Brain microvascular endothelial cell (primary cell): ENCODE results near the gene P2RX2.

Source experiments
- DNase-seq: peaks from one replicate; pipeline ENCODE4 v3.0.0-alpha.2; 2020
- H3K27ac ChIP-seq: fragments of 250-450 bp; sonication (Bioruptor Pico); 2 replicates; pipeline ENCODE4 v1.5.1; 2020; ENCODE audit warnings: mild to moderate bottlenecking, moderate library complexity
- H3K27me3 ChIP-seq: fragments of 250-450 bp; sonication (Bioruptor Pico); replicated peaks from 2 replicates; pipeline ENCODE4 v1.5.1; 2020; ENCODE audit warnings: mild to moderate bottlenecking
- H3K36me3 ChIP-seq: fragments of 250-450 bp; sonication (Bioruptor Pico); replicated peaks from 2 replicates; pipeline ENCODE4 v1.5.1; 2020; ENCODE audit warnings: mild to moderate bottlenecking
- H3K4me3 ChIP-seq: 2 replicates; pipeline ENCODE4 v1.5.1; 2011; ENCODE audit warnings: low read depth, mild to moderate bottlenecking, control low read depth, low read length, moderate library complexity
- in situ Hi-C: cut with HindIII; loops from 2 replicates; pipeline ENCODE4 v1.10.0; 2017; ENCODE audit warnings: low sequenced_read_pairs, low pct_ligation_motif_present
- TF ChIP-seq, protein P1 (sequence below): IDR thresholded peaks from 2 replicates; pipeline ENCODE4 v1.5.1; 2011; ENCODE audit warnings: low read depth, mild to moderate bottlenecking, moderate library complexity, low read length, control low read depth, inconsistent platforms; ENCODE audit errors: missing control alignments

The P2RX2 gene

GRCh38 chr12:132620899-132621656 is 2.5 kb downstream of the P2RX2 start:
- DNase-seq, result no peak
- Histone ChIP-seq H3K36me3 (no peaks in the 10 kb centered on the region), H3K4me3 (no peak overlapping the region), H3K27me3 (peaks cover 32% of the 10 kb centered on the region), H3K27ac (no peak overlapping the region)
- TF ChIP-seq, protein P1, sequence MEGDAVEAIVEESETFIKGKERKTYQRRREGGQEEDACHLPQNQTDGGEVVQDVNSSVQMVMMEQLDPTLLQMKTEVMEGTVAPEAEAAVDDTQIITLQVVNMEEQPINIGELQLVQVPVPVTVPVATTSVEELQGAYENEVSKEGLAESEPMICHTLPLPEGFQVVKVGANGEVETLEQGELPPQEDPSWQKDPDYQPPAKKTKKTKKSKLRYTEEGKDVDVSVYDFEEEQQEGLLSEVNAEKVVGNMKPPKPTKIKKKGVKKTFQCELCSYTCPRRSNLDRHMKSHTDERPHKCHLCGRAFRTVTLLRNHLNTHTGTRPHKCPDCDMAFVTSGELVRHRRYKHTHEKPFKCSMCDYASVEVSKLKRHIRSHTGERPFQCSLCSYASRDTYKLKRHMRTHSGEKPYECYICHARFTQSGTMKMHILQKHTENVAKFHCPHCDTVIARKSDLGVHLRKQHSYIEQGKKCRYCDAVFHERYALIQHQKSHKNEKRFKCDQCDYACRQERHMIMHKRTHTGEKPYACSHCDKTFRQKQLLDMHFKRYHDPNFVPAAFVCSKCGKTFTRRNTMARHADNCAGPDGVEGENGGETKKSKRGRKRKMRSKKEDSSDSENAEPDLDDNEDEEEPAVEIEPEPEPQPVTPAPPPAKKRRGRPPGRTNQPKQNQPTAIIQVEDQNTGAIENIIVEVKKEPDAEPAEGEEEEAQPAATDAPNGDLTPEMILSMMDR, result no peak
- in situ Hi-C loops, result no loop called here

GRCh38 chr12:132621657-132622435 is 3.3 kb downstream of the P2RX2 start:
- in situ Hi-C loops, result no loop called here
- TF ChIP-seq, protein P1, result no peak
- no peak for DNase-seq
- Histone ChIP-seq H3K27ac (no peak overlapping the region), H3K36me3 (no peaks in the 10 kb centered on the region), H3K27me3 (peaks cover 24% of the 10 kb centered on the region), H3K4me3 (no peak overlapping the region)

DNA sequence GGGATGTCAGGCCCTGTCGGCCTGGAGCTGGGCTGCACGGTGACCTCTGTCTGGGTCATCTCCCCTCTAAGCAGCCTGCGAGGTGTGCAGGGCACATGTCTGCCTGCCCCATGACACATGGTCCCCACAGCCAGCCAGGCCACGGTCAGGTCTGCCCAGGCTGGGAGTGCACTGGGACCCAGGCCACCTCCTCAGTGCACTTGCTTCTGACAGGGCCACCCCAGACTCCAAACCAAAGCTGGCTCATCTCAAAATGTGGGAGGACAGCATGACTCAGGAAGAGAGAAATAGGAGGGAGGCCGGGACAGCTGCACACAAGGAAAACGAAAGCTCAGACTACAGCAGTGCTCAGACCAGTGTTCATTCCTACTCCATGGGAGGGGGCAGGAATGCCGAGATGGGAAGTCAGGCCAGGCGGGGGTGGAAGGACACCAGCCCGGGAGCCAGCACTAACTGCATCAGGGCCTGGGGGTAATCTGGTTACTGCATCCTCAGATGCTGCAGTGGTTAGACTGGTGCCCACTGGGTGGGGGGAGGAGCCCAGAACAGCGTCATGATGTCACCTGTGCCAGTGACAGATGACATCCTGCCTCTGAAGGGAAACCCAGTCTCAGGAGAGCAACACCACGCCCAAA is 4.0 kb downstream of the P2RX2 start:
- TF ChIP-seq, protein P1, result no peak
- in situ Hi-C loops, result no loop called here
- Histone ChIP-seq H3K27ac (no peak overlapping the region), H3K27me3 (peaks cover 17% of the 10 kb centered on the region), H3K36me3 (no peaks in the 10 kb centered on the region), H3K4me3 (no peak overlapping the region)
- DNase-seq, result peak; percentile 76

DNA sequence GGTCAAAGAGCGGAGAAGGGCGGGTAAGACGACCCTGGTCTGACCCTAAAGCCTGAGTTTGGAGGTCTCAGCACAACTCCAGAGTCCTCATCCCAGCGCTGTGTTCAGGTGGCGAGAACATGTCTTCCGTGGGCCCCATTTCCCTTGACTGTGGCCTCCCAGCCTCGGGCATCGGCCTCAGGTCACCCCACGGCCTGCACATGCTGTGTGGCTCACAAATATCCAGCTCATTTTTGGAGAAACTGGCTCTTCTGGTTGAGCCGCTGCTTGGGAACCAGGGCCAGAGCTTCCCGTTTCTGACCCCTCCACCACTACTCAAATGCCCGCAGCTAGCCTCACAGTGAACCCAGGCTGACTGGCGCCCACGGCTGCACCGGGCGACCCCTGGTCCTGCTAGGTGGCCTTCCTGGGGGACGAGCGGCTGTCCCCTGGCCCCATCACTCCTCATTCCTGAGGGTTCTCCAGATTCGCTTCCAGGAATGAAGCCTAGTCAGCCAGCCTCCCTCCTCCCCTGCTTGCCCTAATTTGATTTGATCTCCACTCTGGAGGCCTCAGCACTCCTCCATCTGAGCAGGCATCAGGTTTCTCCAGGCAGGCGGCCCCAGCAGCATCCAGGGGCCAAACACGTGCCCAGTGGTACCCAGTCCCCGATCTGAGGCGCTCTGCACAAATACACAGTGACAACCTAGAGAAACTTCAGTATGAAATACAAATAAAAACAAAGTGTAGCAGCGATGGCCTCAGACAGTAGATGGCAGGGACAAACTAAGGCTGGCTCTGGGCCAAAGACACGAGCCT is 4.7 kb downstream of the P2RX2 start:
- no peak overlapping the region for H3K27ac ChIP-seq
- H3K36me3 ChIP-seq, result no peaks in the 10 kb centered on the region
- peaks cover 13% of the 10 kb centered on the region for H3K27me3 ChIP-seq
- H3K4me3 ChIP-seq, result no peak overlapping the region
- TF ChIP-seq, protein P1, result no peak
- no peak for DNase-seq
- in situ Hi-C loops, result no loop called here

DNA sequence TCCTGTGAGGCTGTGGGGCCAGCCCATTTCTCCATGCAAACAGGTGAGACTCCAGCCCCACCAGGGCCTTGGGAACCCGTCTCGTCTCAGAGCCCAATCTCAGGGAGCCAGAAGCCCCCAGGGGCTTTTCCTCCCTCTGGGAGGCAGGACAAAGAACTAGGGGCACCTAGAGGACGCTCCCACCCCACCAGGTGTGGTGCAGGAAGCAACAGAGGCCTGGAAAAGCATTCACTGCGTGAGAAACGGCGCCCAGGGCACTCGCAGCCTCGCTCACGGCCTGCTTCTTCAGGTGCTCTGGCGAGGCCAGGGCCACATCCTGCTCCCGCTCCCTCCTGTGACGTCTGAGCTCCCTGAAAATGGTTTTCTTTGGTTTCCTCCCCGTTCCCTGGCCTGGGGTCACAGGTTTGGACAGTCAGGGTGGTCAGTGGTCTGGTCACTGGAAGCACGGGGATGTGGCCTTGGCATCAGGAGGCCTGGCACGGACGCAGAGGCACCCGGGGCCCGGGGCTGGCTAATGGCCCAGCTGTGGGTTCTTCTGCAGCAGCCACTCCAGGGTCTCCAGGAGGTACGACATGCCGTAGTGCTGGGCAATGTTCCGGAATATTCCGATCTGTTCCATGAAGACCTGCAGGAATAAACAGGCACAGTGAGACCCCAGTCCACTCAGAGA is 5.7 kb downstream of the P2RX2 start:
- H3K27me3 ChIP-seq, result peaks cover 8% of the 10 kb centered on the region
- no peak for DNase-seq
- no peak overlapping the region for H3K27ac ChIP-seq
- H3K36me3 ChIP-seq, result no peaks in the 10 kb centered on the region
- TF ChIP-seq, protein P1, result no peak
- no peak overlapping the region for H3K4me3 ChIP-seq
- in situ Hi-C loops, result no loop called here
